CD4-positive, alpha-beta T cell treated with Interleukin-17A for 4 hours (primary cell): ENCODE measurements around the gene CD160.
A peak's percentile ranks its signal among the peaks of the same experiment; 100 is the strongest.
"Not testable (repeated sequence)": the region's sequence is repeated elsewhere in the genome, so short reads cannot be mapped to it uniquely, and the experiment has no call there.

ENCODE experiments used
- DNase-seq: peaks from one replicate; pipeline ENCODE4 v3.0.0-alpha.2; 2020; ENCODE audit warnings: mixed read lengths

Gene CD160, protein sequence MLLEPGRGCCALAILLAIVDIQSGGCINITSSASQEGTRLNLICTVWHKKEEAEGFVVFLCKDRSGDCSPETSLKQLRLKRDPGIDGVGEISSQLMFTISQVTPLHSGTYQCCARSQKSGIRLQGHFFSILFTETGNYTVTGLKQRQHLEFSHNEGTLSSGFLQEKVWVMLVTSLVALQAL

DNA sequence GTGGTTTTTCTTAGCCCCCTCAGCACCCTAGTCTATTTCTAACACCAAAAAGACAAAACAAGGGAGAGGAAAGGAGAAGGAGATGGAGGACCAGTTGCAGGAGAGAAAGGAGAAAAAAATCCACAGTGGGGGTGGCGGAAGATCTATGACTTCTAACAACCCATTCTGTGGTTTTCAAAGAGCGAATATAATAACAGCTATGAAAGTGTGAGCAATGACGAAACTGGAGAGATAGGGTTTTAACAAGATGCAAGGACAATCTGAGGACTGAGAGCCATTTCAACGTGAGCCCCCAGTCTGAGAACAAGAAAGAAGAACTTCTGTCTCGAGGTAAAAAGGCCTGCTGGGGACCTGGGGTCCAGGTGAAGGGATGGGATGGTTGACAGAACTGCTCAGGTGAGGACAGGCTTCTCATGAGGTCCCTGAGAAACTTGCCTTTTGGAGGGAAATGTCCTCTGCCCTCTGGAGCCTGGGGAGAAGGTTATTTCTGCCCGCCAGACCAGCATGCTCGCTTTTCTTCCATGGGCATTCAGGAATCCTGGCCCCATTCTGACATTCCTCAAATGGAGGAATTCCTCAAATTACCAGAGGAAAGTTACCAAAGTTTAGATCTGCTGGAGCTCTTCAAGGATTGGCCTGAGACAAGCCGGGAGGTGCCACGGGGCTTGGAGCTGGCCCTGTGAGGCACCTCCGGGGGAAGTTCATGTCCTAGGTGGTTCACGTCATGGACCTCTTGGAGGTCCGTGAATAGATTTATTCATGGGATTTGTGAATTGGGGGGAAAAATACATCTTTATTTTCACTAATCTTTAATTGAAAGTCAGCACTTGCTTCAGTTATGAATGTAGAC is at the start of gene CD160:
CD160 (plus strand) TSS at position 270 of the 850 bp plus-strand sequence. CDS start 8,829 bp downstream, outside the sequence.
- DNase-seq, result no peak

DNA sequence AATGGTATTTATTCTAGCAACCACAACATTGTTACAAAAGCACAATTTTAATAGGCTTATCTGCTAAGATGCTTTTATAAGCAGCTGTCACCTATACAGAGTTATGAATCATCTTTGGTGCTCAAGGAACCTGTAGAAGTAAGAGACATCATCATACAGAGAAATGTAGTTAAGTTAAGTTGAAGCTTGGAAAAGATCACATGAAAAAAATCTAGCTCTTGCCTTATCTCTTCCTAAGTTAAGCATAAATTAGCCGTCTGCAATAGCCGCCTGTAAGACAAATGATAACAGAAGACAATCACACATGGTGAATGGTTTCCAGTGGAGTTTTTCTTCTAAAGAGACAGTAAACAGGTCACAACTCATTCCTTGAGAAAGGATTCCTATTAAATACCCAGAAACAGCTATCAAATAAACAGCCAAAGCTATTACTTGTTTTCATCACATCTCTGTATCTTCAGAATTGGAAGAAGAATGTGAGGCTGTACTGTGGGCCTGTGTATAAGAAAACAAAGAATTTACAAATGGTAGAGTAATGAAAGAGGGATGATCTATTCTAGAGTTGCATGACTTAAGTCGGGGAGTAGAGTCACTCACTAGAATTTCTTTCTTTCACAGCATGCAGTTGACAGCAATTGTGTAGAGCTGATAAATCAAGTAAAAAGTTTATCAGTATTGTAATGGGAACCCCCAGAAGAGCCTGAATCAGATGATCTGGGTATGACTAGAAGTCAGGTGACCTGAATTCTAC is 48.1 kb upstream of the CD160 start:
- DNase-seq, result not testable (repeated sequence)

DNA sequence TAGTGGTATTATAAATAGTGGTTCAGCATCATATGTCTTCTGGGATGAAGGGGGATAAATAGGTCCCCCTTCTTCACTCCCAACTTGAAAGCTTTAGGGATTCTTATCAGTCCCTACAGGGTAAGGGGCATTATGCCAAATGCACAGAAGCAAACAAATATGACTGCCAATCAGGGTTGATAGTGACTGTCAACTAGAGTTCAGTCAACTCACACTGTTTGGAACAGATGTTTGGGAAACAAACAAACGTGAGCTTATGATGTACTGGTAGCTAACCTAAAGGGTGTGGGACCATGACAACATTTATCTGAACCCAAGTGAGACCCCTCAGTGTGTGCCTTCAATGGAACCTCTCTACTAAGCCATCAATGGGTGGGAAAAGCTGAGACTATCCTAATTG is 46.1 kb upstream of the CD160 start:
- DNase-seq, result not testable (repeated sequence)

DNA sequence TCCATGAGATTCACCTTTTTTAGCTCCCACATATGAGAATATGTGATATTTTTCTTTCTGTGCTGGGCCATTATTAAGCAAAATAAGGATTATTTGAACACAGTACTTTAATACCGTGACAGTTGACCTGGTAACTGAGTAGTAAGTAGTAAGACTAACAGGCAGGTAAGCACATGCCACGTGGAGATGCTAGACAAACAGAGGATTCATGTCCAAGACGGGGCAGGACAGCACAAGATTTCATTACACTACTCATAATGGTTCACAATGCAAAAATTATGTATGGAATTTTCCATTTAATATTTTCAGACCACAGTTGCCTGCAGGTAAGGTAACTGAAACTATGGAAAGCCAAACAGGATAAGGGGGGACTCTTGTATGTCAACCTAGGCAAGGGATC is 34.4 kb upstream of the CD160 start:
- not testable (repeated sequence) for DNase-seq

DNA sequence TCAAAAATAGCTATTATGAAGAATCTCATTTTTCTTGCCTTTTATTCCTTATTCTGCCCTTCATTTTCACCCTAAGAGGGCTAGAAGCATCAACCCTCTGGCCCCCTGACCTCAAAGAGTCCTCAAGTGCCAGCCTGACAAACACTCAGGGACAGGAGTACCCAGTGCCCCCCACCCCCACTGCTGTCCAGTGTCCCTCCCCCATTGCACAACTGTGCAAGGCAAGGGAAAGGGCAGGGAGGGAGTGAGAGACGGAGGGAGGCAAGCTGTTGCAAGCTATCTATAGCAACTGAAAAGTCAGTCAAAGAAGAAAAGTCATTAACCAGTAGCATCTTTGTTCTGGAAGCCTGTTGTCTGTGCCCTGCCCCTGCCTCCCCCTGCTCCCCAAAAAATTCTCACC is 33.2 kb upstream of the CD160 start:
- not testable (repeated sequence) for DNase-seq

DNA sequence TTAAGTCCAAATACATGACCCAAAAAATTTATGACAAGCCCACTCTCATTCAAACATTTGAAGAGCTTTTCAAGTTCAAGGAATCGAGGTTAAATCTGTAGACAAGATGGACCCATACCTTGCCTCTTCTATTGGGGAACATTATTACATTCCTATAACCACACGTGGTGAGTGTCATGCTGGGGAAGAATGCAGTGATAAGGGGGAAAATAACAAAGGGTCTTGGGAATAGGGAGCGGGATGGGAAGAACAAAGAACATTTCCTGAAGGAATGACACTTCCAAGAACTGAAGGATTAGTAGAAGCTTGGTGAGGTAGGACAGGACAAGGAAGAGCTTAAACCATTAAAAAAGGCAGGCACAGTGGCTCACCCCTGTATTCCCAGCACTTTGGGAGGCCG is 31.0 kb upstream of the CD160 start:
- no peak for DNase-seq

DNA sequence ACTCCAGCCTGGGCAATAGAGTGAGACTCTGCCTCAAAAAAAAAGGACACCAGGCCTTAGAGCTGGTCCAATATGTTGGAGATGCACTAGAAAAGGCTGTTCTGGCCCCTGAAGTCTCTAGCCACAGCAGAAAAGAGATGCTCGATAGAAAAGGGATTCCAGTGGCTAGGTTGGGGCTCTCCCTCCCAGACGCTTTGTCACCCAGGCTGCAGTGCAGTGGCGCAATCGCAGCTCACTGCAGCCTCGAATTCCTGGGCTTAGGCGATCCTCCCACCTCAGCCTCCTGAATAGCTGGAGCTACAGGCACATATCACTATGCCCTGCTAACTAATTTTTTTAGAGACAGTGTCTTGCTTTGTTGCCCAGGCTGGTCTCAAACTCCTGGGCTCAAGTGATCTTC is 30.4 kb upstream of the CD160 start:
- no peak for DNase-seq

DNA sequence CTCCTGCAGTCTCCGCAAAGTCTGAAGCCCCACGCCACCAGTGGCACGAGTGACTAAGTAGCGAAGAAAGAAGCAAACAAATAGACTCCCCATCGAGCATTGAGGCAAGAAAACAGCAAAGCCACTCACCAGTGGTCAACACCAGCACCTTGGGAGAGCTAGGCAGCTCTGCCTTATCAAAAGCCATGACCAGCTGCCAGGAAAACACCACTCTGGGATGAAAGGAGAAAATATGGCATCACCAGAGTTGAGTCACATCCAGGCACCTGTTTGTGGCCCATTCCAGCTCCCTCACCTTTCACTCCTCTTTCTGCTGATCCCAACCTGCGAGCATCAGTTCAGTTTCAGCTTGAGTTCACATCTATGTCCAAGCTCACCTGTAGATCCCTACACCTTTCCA is 29.4 kb upstream of the CD160 start:
- no peak for DNase-seq

DNA sequence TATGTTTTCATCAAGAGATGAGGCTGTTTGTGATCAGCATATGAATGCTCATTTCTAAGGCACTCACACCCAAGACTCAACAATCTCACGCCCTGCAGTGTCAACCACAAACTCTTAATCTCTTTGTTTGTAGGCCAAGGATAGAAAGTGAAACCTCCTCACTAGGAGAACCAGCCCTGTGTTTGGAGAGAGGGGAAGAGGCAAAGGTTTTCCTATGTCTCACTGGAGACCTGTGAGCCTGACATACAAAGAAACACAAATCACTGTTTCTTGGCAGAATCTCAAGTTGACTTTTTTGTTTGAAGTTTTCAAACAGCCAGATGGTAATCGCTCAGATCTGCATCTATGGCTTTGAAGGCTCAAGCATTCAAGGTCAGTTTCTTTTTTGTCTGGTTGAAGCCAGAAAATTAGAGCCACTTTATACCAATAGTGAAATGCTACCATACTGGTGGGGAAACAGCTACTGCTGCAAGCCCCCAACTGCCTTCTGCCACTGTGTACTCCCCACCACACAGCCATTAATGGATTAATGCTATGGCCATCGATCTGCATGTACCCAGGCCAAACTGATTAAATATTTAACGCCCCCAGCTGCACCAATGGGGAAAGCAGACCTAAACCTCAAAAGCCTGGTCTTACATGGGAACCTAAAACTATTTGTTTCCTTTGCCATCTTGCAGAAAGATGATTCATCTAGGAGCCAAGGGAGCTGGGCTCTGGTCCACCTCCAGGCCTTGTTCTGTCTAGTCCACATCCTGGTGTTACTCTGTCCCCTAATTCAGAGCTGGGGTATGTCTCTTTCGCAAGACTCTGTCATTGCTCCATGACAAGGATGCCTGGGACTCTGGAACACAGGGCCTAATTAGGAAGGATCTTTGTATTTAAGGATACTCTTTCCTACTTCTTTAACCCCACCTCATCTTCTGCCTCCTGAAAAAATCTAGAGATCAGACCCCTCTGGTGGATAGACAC is 28.4 kb upstream of the CD160 start:
- peak; percentile 30 for DNase-seq

DNA sequence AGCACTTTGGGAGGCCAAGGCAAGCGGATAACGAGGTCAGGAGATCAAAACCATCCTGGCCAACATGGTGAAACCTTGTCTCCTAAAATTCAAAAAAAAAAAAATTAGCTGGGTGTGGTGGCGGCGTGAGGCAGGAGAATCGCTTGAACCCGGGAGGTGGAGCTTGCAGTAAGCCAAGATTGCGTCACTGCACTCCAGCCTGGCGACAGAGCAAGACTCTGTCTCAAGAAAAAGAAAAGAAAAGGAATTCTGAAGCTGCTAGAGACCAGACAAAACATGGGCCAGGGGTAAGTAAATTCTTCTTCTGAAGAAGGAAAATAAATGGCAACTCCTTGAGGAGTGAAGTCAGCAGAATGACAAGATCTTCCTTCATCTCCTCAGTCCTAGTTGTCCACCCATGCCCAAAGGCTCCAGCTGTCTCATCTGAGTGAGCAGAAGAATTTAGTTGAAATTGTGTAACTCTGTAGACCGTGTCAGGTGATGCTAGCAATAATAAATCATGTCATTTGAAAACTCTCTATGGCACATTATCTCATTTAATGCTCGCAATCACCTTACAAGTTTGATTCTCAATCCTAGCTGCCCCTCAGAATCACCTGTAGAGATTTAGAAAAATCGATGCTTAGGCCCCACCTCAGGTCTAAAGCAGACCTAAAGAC is 26.4 kb upstream of the CD160 start:
- DNase-seq, result no peak

DNA sequence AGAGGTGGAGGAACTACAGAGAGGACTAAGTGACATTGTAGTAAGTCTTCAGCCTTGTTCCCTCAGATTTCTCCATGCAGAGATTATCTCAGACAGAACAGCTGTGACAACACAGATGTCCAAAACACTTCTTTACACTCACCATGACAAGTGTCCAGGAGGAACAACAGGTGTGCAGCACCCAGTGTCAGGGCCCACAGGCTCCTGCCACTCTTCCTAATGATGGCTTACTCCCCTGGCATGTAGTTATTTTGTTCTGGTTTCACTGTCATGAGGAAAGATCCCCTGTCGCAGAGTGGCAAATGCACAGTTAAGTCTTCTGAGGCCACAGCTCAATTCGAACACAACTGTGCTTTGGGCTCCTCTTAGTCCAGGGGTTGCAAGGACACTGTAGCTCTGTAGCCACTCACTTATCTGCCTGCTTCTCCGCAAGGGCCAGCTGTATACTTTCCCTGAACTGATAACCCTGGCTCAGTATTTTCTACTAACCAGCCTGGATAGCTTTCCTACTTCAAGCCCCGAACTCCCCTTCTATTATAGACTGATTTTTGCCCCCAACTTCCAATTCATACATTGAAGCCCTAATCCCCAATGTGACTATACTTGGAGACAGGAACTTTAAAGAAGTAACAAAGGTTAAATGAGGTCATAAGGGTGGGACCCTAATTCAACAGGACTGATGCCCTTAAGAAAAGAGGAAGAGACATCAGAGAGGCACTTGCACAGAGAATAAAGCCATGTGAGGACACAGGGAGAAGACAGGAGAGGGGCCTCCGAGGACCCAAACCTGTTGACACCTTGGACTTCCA is 23.3 kb upstream of the CD160 start:
- DNase-seq, result no peak

DNA sequence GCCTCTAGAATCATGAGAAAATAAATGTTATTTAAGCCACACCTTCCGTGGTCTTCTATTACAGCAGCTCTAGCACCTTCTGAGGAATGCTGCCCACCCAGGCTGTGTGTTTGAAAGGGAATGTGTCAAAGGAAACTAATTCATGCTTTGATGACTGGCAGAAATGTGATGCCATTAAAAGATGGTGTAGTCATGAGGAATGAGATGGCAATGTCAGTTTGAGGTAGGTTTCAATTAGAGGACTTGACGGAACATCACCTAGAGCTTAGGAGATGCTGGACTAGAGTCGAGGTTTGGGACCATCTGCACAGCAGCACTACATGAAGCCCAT is 22.7 kb upstream of the CD160 start:
- no peak for DNase-seq

DNA sequence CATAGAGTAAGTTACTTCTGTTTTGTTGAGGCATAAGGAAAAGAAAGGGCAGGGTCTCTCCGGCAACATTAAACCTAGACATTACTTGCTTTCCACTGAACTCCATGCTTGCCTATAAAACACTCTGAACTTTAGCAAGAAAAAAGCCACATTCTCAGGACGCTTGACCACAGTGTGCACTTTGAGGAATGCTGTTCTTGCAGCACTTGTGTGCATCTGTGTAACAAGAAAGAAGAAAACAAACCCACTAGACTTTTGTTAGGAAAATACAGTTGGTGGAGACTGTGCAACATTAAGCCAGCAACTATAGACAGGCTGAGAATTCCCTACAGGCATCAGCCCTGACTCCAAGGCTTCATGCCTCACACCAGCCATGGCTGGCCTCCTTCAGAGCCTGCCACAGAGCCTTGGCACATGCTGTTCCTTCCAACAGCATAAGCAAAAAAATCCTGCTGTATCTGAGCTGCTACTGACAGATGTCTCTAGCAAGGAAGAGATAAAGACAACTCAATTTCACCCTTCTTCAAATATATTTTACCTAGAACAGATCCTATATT is 17.9 kb upstream of the CD160 start:
- DNase-seq, result no peak

DNA sequence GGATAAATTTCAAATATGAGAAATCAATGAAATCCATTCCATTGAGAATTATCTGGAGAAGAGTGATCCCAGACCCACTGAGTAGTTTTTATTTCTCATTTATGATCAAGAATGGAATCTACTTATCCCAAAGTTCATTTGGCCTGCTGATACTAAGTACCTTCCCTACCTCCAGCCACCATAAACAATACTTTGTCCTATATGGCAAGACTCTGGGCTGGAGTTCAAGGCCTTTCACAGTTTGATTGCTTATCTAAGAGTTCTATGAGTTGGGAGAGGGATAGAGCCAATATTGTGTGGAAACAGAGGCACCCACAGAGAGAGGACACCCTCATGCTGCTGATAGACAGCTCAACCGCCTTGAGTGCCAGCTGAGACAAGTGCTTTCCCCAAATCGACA is 17.2 kb upstream of the CD160 start:
- no peak for DNase-seq

DNA sequence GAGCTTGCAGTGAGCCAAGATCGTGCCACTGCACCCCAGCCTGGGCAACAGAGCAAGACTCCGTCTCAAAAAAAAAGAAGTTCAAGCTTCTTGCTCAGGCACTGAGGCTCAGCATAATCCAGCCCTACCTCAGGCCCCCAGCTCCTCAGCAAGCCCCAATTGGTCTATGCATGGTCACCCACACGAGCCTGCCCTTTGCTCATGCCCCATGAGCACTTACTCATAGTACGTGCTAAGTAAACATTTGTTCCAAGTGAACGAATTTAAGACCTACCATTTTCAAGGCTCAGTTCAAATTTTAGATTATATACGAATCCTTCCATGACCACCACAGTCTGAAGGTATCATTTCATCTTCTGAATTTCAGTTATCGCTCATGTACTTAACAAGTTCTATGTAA is 16.5 kb upstream of the CD160 start:
- no peak for DNase-seq

DNA sequence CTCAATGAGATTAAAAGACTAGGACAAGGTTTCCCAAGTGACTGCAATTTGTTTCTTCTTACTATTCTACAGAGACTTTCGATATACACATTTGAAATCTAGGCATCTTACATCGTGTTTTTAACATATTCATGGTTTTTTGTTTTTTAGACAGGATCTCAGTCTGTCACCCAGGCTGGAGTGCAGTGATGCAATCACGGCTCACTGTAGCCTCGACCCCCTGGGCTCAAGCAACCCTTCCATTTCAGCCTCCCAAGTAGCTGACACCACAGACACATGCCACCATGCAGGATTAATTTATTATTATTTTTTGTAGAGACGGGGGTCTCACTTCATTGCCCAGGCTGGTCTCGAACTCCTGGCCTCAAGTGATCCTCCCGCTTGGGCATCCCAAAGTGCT is 13.7 kb upstream of the CD160 start:
- DNase-seq, result no peak

DNA sequence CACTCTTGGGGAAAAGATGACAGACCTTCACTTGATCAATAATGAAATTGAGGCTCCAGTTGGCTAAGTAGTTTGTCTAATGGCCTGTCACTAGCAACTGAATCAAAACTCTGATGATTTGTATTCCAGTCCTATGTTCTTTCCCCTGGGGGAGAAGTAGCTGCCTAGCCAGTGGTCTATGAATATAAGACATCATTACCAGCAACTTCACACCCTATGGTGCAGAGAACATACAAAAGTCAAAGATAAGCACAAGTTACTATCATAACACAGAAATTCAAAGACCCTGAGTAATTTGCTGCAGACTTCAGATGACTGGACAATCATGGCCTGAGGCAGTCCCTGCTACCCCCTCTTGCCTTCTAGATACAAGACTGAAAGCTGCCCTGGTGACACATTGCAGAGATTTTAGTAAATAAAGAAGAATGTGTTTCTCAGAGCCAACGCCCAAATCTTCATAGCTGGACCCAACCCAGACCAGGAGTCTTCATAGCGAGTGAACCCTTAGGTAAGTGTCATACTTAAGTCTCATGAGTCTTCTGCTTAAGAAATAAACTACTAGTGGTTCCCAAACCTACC is 13.1 kb upstream of the CD160 start:
- no peak for DNase-seq

DNA sequence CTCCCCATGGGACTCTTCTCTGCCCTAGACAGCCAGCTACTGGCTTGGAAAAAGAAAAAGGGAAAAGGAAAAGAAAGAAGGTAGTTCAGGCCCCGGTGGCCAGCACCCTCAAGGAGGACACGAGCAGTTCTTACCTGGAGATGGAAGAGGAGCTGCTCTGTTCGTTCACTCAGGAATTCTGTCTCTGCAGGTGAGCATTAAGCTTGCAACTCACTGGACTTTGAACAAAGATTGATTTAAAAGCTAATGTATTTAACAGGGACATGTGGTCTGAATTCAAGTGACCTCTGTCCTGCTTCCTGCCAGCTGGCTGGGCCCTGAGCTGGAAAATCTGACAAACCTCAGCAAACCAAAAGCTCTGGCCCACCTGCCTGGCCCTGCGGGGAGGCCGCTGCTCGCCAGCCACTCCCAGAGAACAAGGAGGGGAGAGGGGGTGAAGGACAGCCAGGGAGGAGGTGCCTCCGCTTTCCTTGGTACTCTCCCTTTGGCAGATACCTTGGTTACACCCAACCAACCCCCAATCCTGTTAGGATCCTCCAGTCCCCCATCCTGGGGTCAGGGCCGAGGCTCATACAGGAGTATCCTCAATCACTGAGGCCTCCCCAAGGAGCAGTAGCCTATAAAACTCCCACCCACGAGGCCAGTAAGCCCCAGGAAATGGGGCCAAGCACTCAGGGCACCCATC is 12.0 kb upstream of the CD160 start, which contains the start of gene PDZK1:
PDZK1 (minus strand) TSS at position 186 of the 685 bp plus-strand sequence. CDS start 19,347 bp downstream, outside the sequence.
- DNase-seq, result no peak

DNA sequence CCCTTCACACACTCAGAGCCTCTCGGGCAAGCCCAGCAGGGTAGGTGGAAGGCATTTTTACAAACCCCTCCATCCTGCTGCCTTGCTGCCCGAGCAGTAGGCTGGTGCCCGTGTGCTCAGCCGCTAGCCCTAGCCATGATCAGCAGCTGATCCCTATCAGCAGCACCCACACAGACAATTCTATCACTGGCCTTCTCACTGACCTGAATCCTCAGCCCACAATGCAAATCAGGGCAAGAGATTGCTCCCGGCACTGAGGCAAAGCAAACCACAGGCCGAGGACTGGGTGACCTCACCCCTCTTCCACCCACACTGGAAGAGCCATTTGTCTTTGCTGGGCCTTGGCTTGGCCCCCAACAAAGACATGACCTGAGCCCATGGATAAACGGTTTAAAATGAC is 11.2 kb upstream of the CD160 start:
- DNase-seq, result no peak
